Activated naive CD8-positive, alpha-beta T cell treated with anti-CD3 and anti-CD28 coated beads, Interleukin-2, amount 10 ng/mL, durations not matched to agents 7 days and 5 days (primary cell): ENCODE results near the gene ZC3H15. TPM values are rescaled to one million over a fixed set of nuclear protein-coding genes. Genes with fewer than 3 reads are reported as not detected.

Experiments used
- ATAC-seq: fragments of 150-1000 bp; cut with Tn5 transposase; one replicate; pipeline ENCODE4 v1.10.0; 2021; ENCODE audit warnings: low read depth, moderate library complexity
- POLR2A ChIA-PET: fragments of 350-600 bp; sonication (Branson Sonifier 250); formaldehyde crosslinking; loops from one replicate; lab custom pipeline; 2021; ENCODE audit warnings: antibody characterized with exemption; lab: Charles Lee
- DNase-seq: peaks from one replicate; pipeline ENCODE4 v3.0.0; 2021
- H3K27ac Mint-ChIP-seq: one replicate; pipeline ENCODE4 v1.8.0; 2022; ENCODE audit warnings: mild to moderate bottlenecking, mixed read lengths
- H3K27me3 Mint-ChIP-seq: one replicate; pipeline ENCODE4 v1.8.0; 2022; ENCODE audit warnings: mild to moderate bottlenecking, moderate library complexity, mixed read lengths
- H3K36me3 Mint-ChIP-seq: one replicate; pipeline ENCODE4 v1.8.0; 2021; ENCODE audit warnings: mild to moderate bottlenecking, mixed read lengths
- H3K4me1 Mint-ChIP-seq: one replicate; pipeline ENCODE4 v1.8.0; 2021; ENCODE audit warnings: mixed read lengths
- H3K4me3 Mint-ChIP-seq: one replicate; pipeline ENCODE4 v1.8.0; 2022; ENCODE audit warnings: mild to moderate bottlenecking, moderate library complexity, mixed read lengths
- H3K9me3 Mint-ChIP-seq: one replicate; pipeline ENCODE4 v1.8.0; 2021; ENCODE audit warnings: mixed read lengths
- total RNA-seq, 2 experiments: library from RNA; stranded (reverse); gene quantifications; one replicate each; pipeline ENCODE4 v1.2.3, GENCODE V29; 2021

The ZC3H15 gene
- total RNA-seq, 2 experiments from 2014 or later = 58.7 to 64.7 TPM

DNA sequence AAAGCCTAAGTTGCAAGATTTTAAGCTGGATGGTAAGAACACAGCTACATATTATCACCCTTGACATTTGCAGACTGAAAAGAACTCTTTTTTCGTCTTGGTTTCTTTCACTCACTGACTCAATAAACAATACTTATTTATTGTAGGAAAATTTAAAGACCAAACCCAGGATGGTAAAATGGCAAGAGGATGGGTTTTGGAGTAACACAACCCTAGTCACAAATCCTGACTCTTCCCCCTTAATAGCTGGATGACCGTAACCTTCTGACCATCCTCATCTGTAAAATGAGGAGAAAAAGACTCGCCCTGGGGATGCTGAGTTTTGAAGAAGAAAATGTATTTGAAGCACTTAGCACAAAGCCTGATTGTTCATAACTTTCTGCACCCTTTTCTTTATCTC is 48.3 kb downstream of the ZC3H15 start:
- Mint-ChIP-seq H3K9me3 (no peaks in the 10 kb centered on the region), H3K27me3 (peaks cover 2% of the 10 kb centered on the region), H3K36me3 (no peaks in the 10 kb centered on the region), H3K27ac (no peak overlapping the region), H3K4me3 (no peak overlapping the region), H3K4me1 (no peaks in the 10 kb centered on the region)
- POLR2A ChIA-PET = no interaction called here
- DNase-seq (no peak), ATAC-seq (no peak)

GRCh38 chr2:186535861-186536260 is 49.8 kb downstream of the ZC3H15 start:
- H3K9me3 Mint-ChIP-seq = no peaks in the 10 kb centered on the region
- H3K27me3 Mint-ChIP-seq = peaks cover 2% of the 10 kb centered on the region
- ATAC-seq = no peak
- POLR2A ChIA-PET = no interaction called here
- no peaks in the 10 kb centered on the region for H3K4me1 Mint-ChIP-seq
- no peak overlapping the region for H3K4me3 Mint-ChIP-seq
- no peak overlapping the region for H3K27ac Mint-ChIP-seq
- H3K36me3 Mint-ChIP-seq = no peaks in the 10 kb centered on the region
- no peak for DNase-seq

DNA sequence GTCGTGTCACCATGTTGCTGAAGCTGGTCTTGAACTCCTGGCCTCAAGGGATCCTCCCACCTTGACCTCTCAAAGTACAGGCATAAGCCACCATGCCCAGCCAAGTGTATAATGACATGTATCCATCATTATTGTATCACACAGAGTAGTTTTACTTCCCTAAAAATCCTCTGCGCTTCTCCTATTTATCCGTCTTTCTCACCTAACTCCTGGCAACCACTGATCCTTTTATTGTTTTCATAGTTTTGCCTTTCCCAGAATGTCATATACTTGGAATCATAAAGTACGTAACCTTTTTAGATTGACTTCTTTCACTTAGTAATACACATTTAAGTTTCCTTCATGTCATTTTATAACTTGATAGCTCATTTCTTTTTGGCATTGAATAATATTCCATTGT is 51.0 kb downstream of the ZC3H15 start:
- DNase-seq (no peak), ATAC-seq (no peak)
- Mint-ChIP-seq H3K27me3 (peaks cover 2% of the 10 kb centered on the region), H3K27ac (no peak overlapping the region), H3K36me3 (no peaks in the 10 kb centered on the region), H3K4me1 (no peaks in the 10 kb centered on the region), H3K4me3 (no peak overlapping the region), H3K9me3 (no peaks in the 10 kb centered on the region)
- POLR2A ChIA-PET = no interaction called here

GRCh38 chr2:186540941-186541340 is 54.9 kb downstream of the ZC3H15 start:
- POLR2A ChIA-PET = no interaction called here
- no peaks in the 10 kb centered on the region for H3K27me3 Mint-ChIP-seq

GRCh38 chr2:186542002-186542401 is 55.9 kb downstream of the ZC3H15 start:
- Mint-ChIP-seq H3K27ac (no peak overlapping the region), H3K9me3 (no peaks in the 10 kb centered on the region), H3K4me3 (no peak overlapping the region), H3K36me3 (no peaks in the 10 kb centered on the region), H3K27me3 (no peaks in the 10 kb centered on the region), H3K4me1 (no peaks in the 10 kb centered on the region)
- POLR2A ChIA-PET = no interaction called here
- DNase-seq = no peak
- no peak for ATAC-seq

More at GRCh38 chr2:186540941-186541340, 54.9 kb downstream of the ZC3H15 start:
- ATAC-seq (no peak), DNase-seq (no peak)
- Mint-ChIP-seq H3K36me3 (no peaks in the 10 kb centered on the region), H3K4me1 (no peaks in the 10 kb centered on the region), H3K4me3 (no peak overlapping the region), H3K9me3 (no peaks in the 10 kb centered on the region), H3K27ac (no peak overlapping the region)

- no peaks in the 10 kb centered on the region for H3K36me3 Mint-ChIP-seq
- no peak overlapping the region for H3K4me3 Mint-ChIP-seq
- H3K27me3 Mint-ChIP-seq = no peaks in the 10 kb centered on the region
- DNase-seq = no peak
- H3K4me1 Mint-ChIP-seq = no peaks in the 10 kb centered on the region
- no peaks in the 10 kb centered on the region for H3K9me3 Mint-ChIP-seq
- POLR2A ChIA-PET = no interaction called here
- H3K27ac Mint-ChIP-seq = no peak overlapping the region
- ATAC-seq = no peak
These were observed 57.6 kb downstream of the ZC3H15 start for GRCh38 chr2:186543561-186544131.

GRCh38 chr2:186544255-186544675 is 58.2 kb downstream of the ZC3H15 start:
- H3K4me3 Mint-ChIP-seq = no peak overlapping the region
- DNase-seq (no peak), ATAC-seq (no peak)
- H3K9me3 Mint-ChIP-seq = no peaks in the 10 kb centered on the region
- POLR2A ChIA-PET = no interaction called here
- no peaks in the 10 kb centered on the region for H3K36me3 Mint-ChIP-seq
- H3K27ac Mint-ChIP-seq = no peak overlapping the region
- H3K27me3 Mint-ChIP-seq = peaks cover 2% of the 10 kb centered on the region
- H3K4me1 Mint-ChIP-seq = no peaks in the 10 kb centered on the region

GRCh38 chr2:186546846-186547245 is 60.8 kb downstream of the ZC3H15 start:
- POLR2A ChIA-PET = no interaction called here
- ATAC-seq (no peak), DNase-seq (no peak)
- no peaks in the 10 kb centered on the region for H3K36me3 Mint-ChIP-seq
- H3K4me3 Mint-ChIP-seq = no peak overlapping the region
- no peaks in the 10 kb centered on the region for H3K9me3 Mint-ChIP-seq
- H3K27me3 Mint-ChIP-seq = peaks cover 5% of the 10 kb centered on the region
- H3K4me1 Mint-ChIP-seq = no peaks in the 10 kb centered on the region
- H3K27ac Mint-ChIP-seq = no peak overlapping the region

GRCh38 chr2:186551323-186552050 is 65.4 kb downstream of the ZC3H15 start:
- Mint-ChIP-seq H3K9me3 (no peaks in the 10 kb centered on the region), H3K36me3 (no peaks in the 10 kb centered on the region), H3K4me3 (no peak overlapping the region), H3K4me1 (no peaks in the 10 kb centered on the region), H3K27me3 (peaks cover 8% of the 10 kb centered on the region), H3K27ac (no peak overlapping the region)
- DNase-seq = no peak
- no peak for ATAC-seq
- POLR2A ChIA-PET = no interaction called here

- H3K4me3 Mint-ChIP-seq = no peak overlapping the region
- peaks cover 6% of the 10 kb centered on the region for H3K27me3 Mint-ChIP-seq
- no peak overlapping the region for H3K27ac Mint-ChIP-seq
- ATAC-seq = no peak
- no peak for DNase-seq
- no peaks in the 10 kb centered on the region for H3K9me3 Mint-ChIP-seq
- H3K36me3 Mint-ChIP-seq = no peaks in the 10 kb centered on the region
- no peaks in the 10 kb centered on the region for H3K4me1 Mint-ChIP-seq
- POLR2A ChIA-PET = no interaction called here
These were observed 68.4 kb downstream of the ZC3H15 start for GRCh38 chr2:186554429-186554828.

DNA sequence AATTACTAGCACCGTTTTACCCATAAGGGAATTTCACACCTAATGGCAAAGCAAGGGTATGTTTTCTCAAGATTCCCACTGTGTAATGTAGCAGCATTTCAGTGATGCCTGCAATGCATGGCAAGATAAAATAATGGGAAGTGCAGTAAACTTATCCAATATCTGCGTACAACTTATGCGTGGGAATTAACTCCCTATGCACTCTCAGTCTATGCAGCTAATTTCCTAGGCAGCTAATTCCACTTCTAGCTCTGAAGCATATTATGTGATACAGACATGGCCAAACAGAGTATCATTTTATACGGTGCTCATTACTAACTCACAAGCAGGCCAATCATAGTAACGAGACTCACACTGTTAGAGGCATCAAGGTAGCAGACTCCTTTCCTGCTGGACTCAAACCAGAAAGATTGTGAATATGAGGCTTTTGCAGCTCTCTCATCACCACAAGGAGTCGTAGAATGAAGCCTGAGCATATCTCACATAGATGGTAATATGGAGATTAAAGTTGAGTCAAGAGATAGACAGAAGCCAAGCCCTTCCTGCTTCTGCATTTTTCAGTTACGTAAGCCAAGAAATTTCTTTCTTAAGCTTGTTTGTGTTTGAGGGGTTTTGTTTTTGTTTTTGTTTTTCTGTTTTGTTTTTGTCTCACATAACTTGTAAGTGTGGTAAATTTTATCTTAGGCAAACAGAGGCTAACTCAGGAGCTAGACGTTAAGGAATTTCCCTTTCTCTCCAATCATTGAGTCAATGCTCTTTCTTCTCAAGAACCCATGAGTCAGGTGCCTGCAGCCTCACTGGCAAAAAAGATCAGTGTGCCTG is 69.0 kb downstream of the ZC3H15 start:
- Mint-ChIP-seq H3K4me1 (no peaks in the 10 kb centered on the region), H3K9me3 (no peaks in the 10 kb centered on the region), H3K27me3 (peaks cover 4% of the 10 kb centered on the region), H3K4me3 (no peak overlapping the region), H3K36me3 (no peaks in the 10 kb centered on the region), H3K27ac (no peak overlapping the region)
- DNase-seq (no peak), ATAC-seq (no peak)
- POLR2A ChIA-PET = no interaction called here

DNA sequence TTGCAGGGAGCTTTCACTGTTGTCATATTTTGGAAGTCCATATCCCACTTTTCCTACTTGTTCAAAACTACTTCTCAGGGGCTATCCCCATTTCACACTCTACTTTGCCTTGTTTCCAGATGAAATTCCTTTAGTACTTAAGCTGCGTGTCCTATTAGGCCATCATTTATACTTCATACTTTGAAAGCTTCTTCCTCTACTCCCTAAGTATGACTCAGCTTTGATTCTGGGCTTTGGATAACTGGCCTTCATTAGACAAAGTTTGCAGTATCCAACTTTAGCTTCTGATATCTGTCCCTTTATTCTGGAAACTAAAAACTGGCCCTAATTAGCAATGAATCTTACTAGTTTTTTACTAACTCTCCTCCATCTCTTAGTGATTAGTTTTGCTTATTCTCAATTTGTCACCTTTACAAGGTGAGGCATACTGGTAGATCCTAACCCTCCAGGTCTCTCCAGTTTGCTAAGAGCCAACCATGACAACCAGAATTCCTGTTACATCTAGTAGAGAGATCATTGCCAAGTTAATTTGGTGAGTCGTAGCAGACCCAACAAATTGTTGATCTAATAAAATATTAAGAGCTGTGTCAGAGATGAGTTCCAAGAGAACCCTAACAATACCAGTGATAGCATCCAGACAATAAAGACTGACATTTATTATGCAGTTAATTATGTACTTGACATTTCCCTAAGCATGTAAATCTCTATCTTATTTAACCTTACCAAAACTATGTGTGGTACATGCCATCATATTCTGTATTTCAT is 72.6 kb downstream of the ZC3H15 start:
- H3K4me3 Mint-ChIP-seq = no peak overlapping the region

More for the DNA sequence above, 72.6 kb downstream of the ZC3H15 start:
- ATAC-seq (no peak), DNase-seq (no peak)
- Mint-ChIP-seq H3K9me3 (peaks cover 2% of the 10 kb centered on the region), H3K36me3 (no peaks in the 10 kb centered on the region), H3K27ac (no peak overlapping the region), H3K4me1 (no peaks in the 10 kb centered on the region), H3K27me3 (peaks cover 4% of the 10 kb centered on the region)
- POLR2A ChIA-PET = no interaction called here
